H9 (cell line): ENCODE measurements around the gene SIRT7. TPM values are rescaled to one million over a fixed set of nuclear protein-coding genes. Genes with fewer than 3 reads are reported as not detected.

Experiments used
- DNase-seq: peaks from one replicate; pipeline ENCODE4 v3.0.0-alpha.2; 2017
- H2AFZ ChIP-seq: one replicate; pipeline ENCODE4 v1.6.1; 2013; ENCODE audit warnings: mild to moderate bottlenecking, low read length, control low read depth, moderate library complexity
- H2AK5ac ChIP-seq: 2 replicates; pipeline ENCODE4 v1.6.1; 2013; ENCODE audit warnings: low read length, control low read depth, mixed read lengths; ENCODE audit not compliant: insufficient read length
- H2BK120ac ChIP-seq: one replicate; pipeline ENCODE4 v1.6.1; 2013; ENCODE audit warnings: low read depth, mild to moderate bottlenecking, low read length, control low read depth, inconsistent platforms; ENCODE audit not compliant: poor library complexity, severe bottlenecking
- H2BK12ac ChIP-seq: 2 replicates; pipeline ENCODE4 v1.6.1; 2013; ENCODE audit warnings: low read length, control low read depth, mixed read lengths, low read depth; ENCODE audit not compliant: insufficient read length
- H2BK15ac ChIP-seq: 2 replicates; pipeline ENCODE4 v1.6.1; 2013; ENCODE audit warnings: low read depth, low read length, control low read depth
- H2BK20ac ChIP-seq: one replicate; pipeline ENCODE4 v1.6.1; 2013; ENCODE audit warnings: low read depth, mild to moderate bottlenecking, low read length, control low read depth, inconsistent platforms; ENCODE audit not compliant: poor library complexity, severe bottlenecking
- H2BK5ac ChIP-seq: 2 replicates; pipeline ENCODE4 v1.6.1; 2013; ENCODE audit warnings: low read length, control low read depth, mixed read lengths; ENCODE audit not compliant: insufficient read length
- H3K14ac ChIP-seq: 2 replicates; pipeline ENCODE4 v1.6.1; 2013; ENCODE audit warnings: low read length, control low read depth; ENCODE audit not compliant: insufficient read depth
- H3K18ac ChIP-seq: 2 replicates; pipeline ENCODE4 v1.6.1; 2013; ENCODE audit warnings: low read depth, mild to moderate bottlenecking, mixed read lengths, low read length, control low read depth; ENCODE audit not compliant: insufficient read length
- H3K23ac ChIP-seq: 2 replicates; pipeline ENCODE4 v1.6.1; 2013; ENCODE audit warnings: low read length, control low read depth, mixed read lengths, low read depth; ENCODE audit not compliant: insufficient read length
- H3K23me2 ChIP-seq: 2 replicates; pipeline ENCODE4 v1.6.1; 2013; ENCODE audit warnings: low read depth, mild to moderate bottlenecking, mixed read lengths, low read length, control low read depth; ENCODE audit not compliant: insufficient read length, poor library complexity, severe bottlenecking
- H3K27ac ChIP-seq: 2 replicates; pipeline ENCODE4 v1.5.1; 2013; ENCODE audit warnings: low read length, control low read depth, mixed read lengths, low read depth; ENCODE audit not compliant: insufficient read length
- H3K27me3 ChIP-seq: 2 replicates; pipeline ENCODE4 v1.6.1; 2013; ENCODE audit warnings: low read length, control low read depth, inconsistent platforms; ENCODE audit not compliant: insufficient read depth
- H3K4ac ChIP-seq: 2 replicates; pipeline ENCODE4 v1.6.1; 2013; ENCODE audit warnings: low read depth, mild to moderate bottlenecking, control low read depth, inconsistent platforms, low read length, moderate library complexity
- H3K4me1 ChIP-seq: 2 replicates; pipeline ENCODE4 v1.6.1; 2013; ENCODE audit warnings: low read length, control low read depth, inconsistent platforms; ENCODE audit not compliant: insufficient read depth
- H3K4me2 ChIP-seq: 2 replicates; pipeline ENCODE4 v1.6.1; 2013; ENCODE audit warnings: low read length, control low read depth, mixed read lengths; ENCODE audit not compliant: insufficient read length, insufficient read depth
- H3K56ac ChIP-seq: 2 replicates; pipeline ENCODE4 v1.6.1; 2013; ENCODE audit warnings: low read depth, mild to moderate bottlenecking, mixed read lengths, low read length, control low read depth; ENCODE audit not compliant: insufficient read length
- H3K79me1 ChIP-seq: 2 replicates; pipeline ENCODE4 v1.6.1; 2013; ENCODE audit warnings: low read depth, mild to moderate bottlenecking, moderate library complexity, low read length, control low read depth, inconsistent platforms; ENCODE audit not compliant: insufficient read depth, poor library complexity, severe bottlenecking
- H3K79me2 ChIP-seq: 2 replicates; pipeline ENCODE4 v1.6.1; 2013; ENCODE audit warnings: low read length, control low read depth, inconsistent platforms; ENCODE audit not compliant: insufficient read depth
- H3K9ac ChIP-seq: 2 replicates; pipeline ENCODE4 v1.6.1; 2013; ENCODE audit warnings: low read length, control low read depth, mixed read lengths; ENCODE audit not compliant: insufficient read length; ENCODE audit errors: extremely low read depth
- H3K9me3 ChIP-seq: one replicate; pipeline ENCODE4 v1.6.1; 2013; ENCODE audit warnings: low read depth, low read length, inconsistent platforms; ENCODE audit not compliant: control insufficient read depth
- H3T11ph ChIP-seq: one replicate; pipeline ENCODE4 v1.6.1; 2013; ENCODE audit warnings: mild to moderate bottlenecking, low read length, control low read depth, inconsistent platforms
- H4K20me1 ChIP-seq: one replicate; pipeline ENCODE4 v1.6.1; 2013; ENCODE audit not compliant: control insufficient read depth, insufficient read length, insufficient read depth
- H4K5ac ChIP-seq: 2 replicates; pipeline ENCODE4 v1.6.1; 2013; ENCODE audit warnings: low read depth, mild to moderate bottlenecking, mixed read lengths, low read length, control low read depth; ENCODE audit not compliant: insufficient read length
- H4K8ac ChIP-seq: replicated peaks from 2 replicates; pipeline ENCODE4 v1.6.1; 2013; ENCODE audit warnings: low read length, control low read depth, mixed read lengths, low read depth; ENCODE audit not compliant: insufficient read length
- H4K91ac ChIP-seq: 2 replicates; pipeline ENCODE4 v1.6.1; 2013; ENCODE audit warnings: low read depth, mild to moderate bottlenecking, moderate library complexity, mixed read lengths, low read length, control low read depth; ENCODE audit not compliant: insufficient read length
- H3K27ac Mint-ChIP-seq, 3 experiments: 2 replicates in 2 of 3; 3 replicates in 1 of 3; pipeline ENCODE4 v1.8.0; 2020 to 2021; ENCODE audit warnings: mixed read lengths in 3 of 3, mild to moderate bottlenecking in 1 of 3, moderate library complexity in 1 of 3
- H3K27me3 Mint-ChIP-seq: 2 replicates; pipeline ENCODE4 v1.8.0; 2021; ENCODE audit warnings: low read depth, mild to moderate bottlenecking, moderate library complexity, mixed read lengths
- H3K36me3 Mint-ChIP-seq, 3 experiments: 2 replicates in 2 of 3; 3 replicates in 1 of 3; pipeline ENCODE4 v1.8.0; 2020 to 2021; ENCODE audit warnings: low read depth in 3 of 3, mixed read lengths in 3 of 3; ENCODE audit not compliant: insufficient read depth in 1 of 3
- H3K4me1 Mint-ChIP-seq, 2 experiments: 2 replicates each; pipeline ENCODE4 v1.8.0; 2020; ENCODE audit warnings: mixed read lengths in 2 of 2
- H3K4me3 Mint-ChIP-seq, 2 experiments: 2 replicates in 1 of 2; 3 replicates in 1 of 2; pipeline ENCODE4 v1.8.0; 2020 to 2021; ENCODE audit warnings: mild to moderate bottlenecking in 2 of 2, mixed read lengths in 2 of 2, moderate library complexity in 1 of 2
- H3K9me3 Mint-ChIP-seq, 2 experiments: 2 replicates in 1 of 2; 3 replicates in 1 of 2; pipeline ENCODE4 v1.8.0; 2020; ENCODE audit warnings: mild to moderate bottlenecking in 2 of 2, mixed read lengths in 2 of 2, moderate library complexity in 1 of 2
- CTCF ChIP-seq: fragments of 200-600 bp; sonication (generic); conservative IDR thresholded peaks from 3 replicates; pipeline ENCODE4 v1.8.0; 2021; ENCODE audit warnings: antibody characterized with exemption, mild to moderate bottlenecking
- WGBS: extraction: QIAGEN DNeasy Blood & Tissue Kit; methylation state at CpG from one replicate; pipeline ENCODE4 v1.1.7; 2013; ENCODE audit warnings: missing lambda C conversion rate, low lambda C conversion rate, mixed read lengths; ENCODE audit not compliant: insufficient read length; ENCODE audit errors: extremely low coverage; 5-methylcytosine and 5-hydroxymethylcytosine counted together
- total RNA-seq: library from RNA; stranded (reverse); gene quantifications from 2 replicates; pipeline ENCODE4 v1.2.1, GENCODE V29; 2021

SIRT7 gene
- total RNA-seq, 1 experiment from 2014 or later = 29.7 TPM

- no peak overlapping the region for H3K23ac ChIP-seq
- Mint-ChIP-seq H3K9me3 (no peaks in the 10 kb centered on the region; a peak in 1 of 5 replicates), H3K27ac (peak overlapping the region in 1 of 3 experiments; percentile 92; a peak in 1 of 7 replicates), H3K27me3 (no peaks in the 10 kb centered on the region; the same call in 1 of the 2 replicates), H3K36me3 (peaks cover 13 to 33% (median 32%) of the 10 kb centered on the region in 3 experiments; a peak in 6 of 7 replicates), H3K4me1 (peaks cover 21 to 37% of the 10 kb centered on the region in 2 experiments), H3K4me3 (no peak overlapping the region)
- no peaks in the 10 kb centered on the region for H3K9me3 ChIP-seq
- no peak overlapping the region for H2AK5ac ChIP-seq
- H4K20me1 ChIP-seq = no peaks in the 10 kb centered on the region
- no peak overlapping the region for H2BK12ac ChIP-seq
- no peak overlapping the region for H3K27ac ChIP-seq
- H4K91ac ChIP-seq = no peak overlapping the region
- H3K9ac ChIP-seq = no peak overlapping the region
- peaks cover 2% of the 10 kb centered on the region for H3K79me1 ChIP-seq
- no peak overlapping the region for H4K5ac ChIP-seq
- WGBS = no CpG with 5 or more reads among the region's 18 CpGs
- H3K79me2 ChIP-seq = no peaks in the 10 kb centered on the region; the same call in 1 of the 2 replicates
- no peak overlapping the region for H3K18ac ChIP-seq
- no peak overlapping the region for H2BK5ac ChIP-seq
- H3K4me2 ChIP-seq = no peak overlapping the region
- H2BK20ac ChIP-seq = no peak overlapping the region
- H3K56ac ChIP-seq = no peak overlapping the region
- H3K4me1 ChIP-seq = no peaks in the 10 kb centered on the region
- H2AFZ ChIP-seq = no peak overlapping the region
- no peaks in the 10 kb centered on the region for H3K27me3 ChIP-seq
- no peak for TF ChIP-seq CTCF
- no peak overlapping the region for H2BK15ac ChIP-seq
- peaks cover 8% of the 10 kb centered on the region for H3K23me2 ChIP-seq
- DNase-seq = no peak
- no peak overlapping the region for H2BK120ac ChIP-seq
- no peak overlapping the region for H4K8ac ChIP-seq
- no peak overlapping the region for H3T11ph ChIP-seq
- H3K4ac ChIP-seq = no peak overlapping the region
- no peak overlapping the region; the same call in 1 of the 2 replicates for H3K14ac ChIP-seq
These were observed 51.4 kb downstream of the SIRT7 start for GRCh38 chr17:81866440-81867169.
